GM13977 (cell line): ENCODE results near the gene SIN3A.
"Not testable (repeated sequence)": the region's sequence is repeated elsewhere in the genome, so short reads cannot be mapped to it uniquely, and the experiment has no call there.

ENCODE experiments used
- DNase-seq: peaks from one replicate; pipeline ENCODE4 v3.0.0; 2012; ENCODE audit warnings: low spot score
- CTCF ChIP-seq: IDR thresholded peaks from 2 replicates; pipeline ENCODE4 v1.5.1; 2012; ENCODE audit warnings: mild to moderate bottlenecking, control low read depth; ENCODE audit not compliant: insufficient read depth; ENCODE audit errors: extremely low read depth, missing control alignments
- in situ Hi-C: fragments of 300-500 bp; cut with MboI; formaldehyde crosslinking; loops from one replicate; pipeline ENCODE4 v1.12.0; 2022; ENCODE audit warnings: low sequenced_read_pairs, low pct_unique_long_range_greater_than_20kb, mixed read lengths, inconsistent platforms; ENCODE audit not compliant: unreplicated experiment

Gene SIN3A

GRCh38 chr15:75352186-75353080, 99.1 kb downstream of the SIN3A start:
- in situ Hi-C loops = loop anchor here (25.0 kb wide), 1 partner anchor 285 kb away; the partner anchor contains the start of genes IMP3, SNUPN and SNX33
- TF ChIP-seq CTCF = no peak
- DNase-seq = no peak

GRCh38 chr15:75350601-75351361, 100.7 kb downstream of the SIN3A start:
- no peak for DNase-seq
- no peak for TF ChIP-seq CTCF
- in situ Hi-C loops = loop anchor here (25.0 kb wide), 1 partner anchor 287 kb away; the partner anchor contains the start of genes IMP3, SNUPN and SNX33

- TF ChIP-seq CTCF = no peak
- in situ Hi-C loops = loop anchor here (25.0 kb wide), 1 partner anchor 287 kb away; the partner anchor contains the start of genes IMP3, SNUPN and SNX33
- peak; percentile 71 for DNase-seq
Measured at GRCh38 chr15:75349851-75350588, 101.5 kb downstream of the SIN3A start.

GRCh38 chr15:75349351-75349669, 102.2 kb downstream of the SIN3A start:
- in situ Hi-C loops, DNase-seq: not testable (repeated sequence)

GRCh38 chr15:75348562-75349350, 102.7 kb downstream of the SIN3A start:
- in situ Hi-C loops = no loop called here
- peak; percentile 25 for DNase-seq
- TF ChIP-seq CTCF = no peak

GRCh38 chr15:75348034-75348561, 103.4 kb downstream of the SIN3A start:
- peak; percentile 55 for DNase-seq
- no peak for TF ChIP-seq CTCF
- in situ Hi-C loops = no loop called here
